Fibroblast of lung (primary cell): ENCODE data around the gene SMIM24. TPM values are rescaled to one million over a fixed set of nuclear protein-coding genes. Genes with fewer than 3 reads are reported as not detected.

ENCODE experiments used
- DNase-seq, 2 donors: peaks; one replicate each; pipeline versions ENCODE4 v3.0.0 to v3.0.0-alpha.2; 2010; ENCODE audit warnings: low read depth in 2 of 2
- H2AFZ ChIP-seq: 2 replicates; pipeline ENCODE4 v1.5.1; 2012; ENCODE audit warnings: low read length, control low read depth, inconsistent platforms
- H3K27ac ChIP-seq: 2 replicates; pipeline ENCODE4 v1.5.1; 2011; ENCODE audit warnings: low read length, control low read depth; ENCODE audit not compliant: insufficient read depth
- H3K27me3 ChIP-seq: 2 replicates; pipeline ENCODE4 v1.5.1; 2011; ENCODE audit warnings: mild to moderate bottlenecking, low read length; ENCODE audit not compliant: control insufficient read depth, insufficient read depth
- H3K36me3 ChIP-seq: 2 replicates; pipeline ENCODE4 v1.5.1; 2011; ENCODE audit warnings: low read length; ENCODE audit not compliant: control insufficient read depth, insufficient read depth
- H3K4me1 ChIP-seq: 2 replicates; pipeline ENCODE4 v1.5.1; 2011; ENCODE audit warnings: low read length; ENCODE audit not compliant: control insufficient read depth, insufficient read depth; ENCODE audit errors: extremely low read depth
- H3K4me2 ChIP-seq: 2 replicates; pipeline ENCODE4 v1.5.1; 2011; ENCODE audit warnings: low read length, control low read depth; ENCODE audit not compliant: insufficient read depth; ENCODE audit errors: extremely low read depth
- H3K4me3 ChIP-seq, 4 experiments: fragments of 200-600 bp in 1 of 4; sonication (generic) in 1 of 4; replicated peaks in 1 of 4; 2 replicates each; pipeline ENCODE4 v1.5.1; 2011 to 2016; ENCODE audit warnings: low read length in 4 of 4, low read depth in 3 of 4, mild to moderate bottlenecking in 3 of 4, control low read depth in 2 of 4, inconsistent platforms in 1 of 4, mixed read lengths in 1 of 4; ENCODE audit not compliant: insufficient read depth in 1 of 4; ENCODE audit errors: control extremely low read depth in 1 of 4
- H3K79me2 ChIP-seq: 2 replicates; pipeline ENCODE4 v1.5.1; 2012; ENCODE audit warnings: mild to moderate bottlenecking, low read length, inconsistent platforms; ENCODE audit not compliant: control insufficient read depth, insufficient read depth
- H3K9ac ChIP-seq: 2 replicates; pipeline ENCODE4 v1.5.1; 2011; ENCODE audit warnings: mild to moderate bottlenecking, low read length, control low read depth; ENCODE audit not compliant: insufficient read depth
- H3K9me3 ChIP-seq: 2 replicates; pipeline ENCODE4 v1.5.1; 2012; ENCODE audit warnings: low read depth, low read length; ENCODE audit not compliant: control insufficient read depth, insufficient read depth
- H4K20me1 ChIP-seq: 2 replicates; pipeline ENCODE4 v1.5.1; 2011; ENCODE audit warnings: low read length; ENCODE audit not compliant: control insufficient read depth, insufficient read depth; ENCODE audit errors: extremely low read depth
- CTCF ChIP-seq, 2 donors: IDR thresholded peaks in 1 of 2; conservative IDR thresholded peaks in 1 of 2; 1 replicate in 1 of 2; 2 replicates in 1 of 2; pipeline ENCODE4 v1.5.1; 2011 to 2012; ENCODE audit warnings: low read length in 2 of 2, control low read depth in 1 of 2, inconsistent platforms in 1 of 2, low read depth in 1 of 2, mild to moderate bottlenecking in 1 of 2
- EZH2 ChIP-seq: IDR thresholded peaks from 2 replicates; pipeline ENCODE4 v1.5.1; 2012; ENCODE audit warnings: low read length, control low read depth, mild to moderate bottlenecking; ENCODE audit errors: missing control alignments
- polyA plus RNA-seq, 2 donors: library from polyadenylated mRNA; depleted of rRNA in 1 of 2; stranded (reverse) in 1 of 2; unstranded in 1 of 2; fragments of >200 nt; gene quantifications; 2 replicates each; pipeline ENCODE4 v1.2.1, GENCODE V29; 2011 to 2012; ENCODE audit warnings: missing spikeins in 1 of 2
- total RNA-seq: library from RNA; depleted of rRNA; stranded (reverse); fragments of >200 nt; gene quantifications from 2 replicates; pipeline ENCODE4 v1.2.1, GENCODE V29; 2014

Gene SMIM24
- total and polyA plus RNA-seq, 2 donors (not counting 1 experiment from before 2014, with no cell fraction given), result not detected

GRCh38 chr19:3479834-3480215 lies 500 bp downstream of the SMIM24 start:
- H3K4me3 ChIP-seq, result no peak overlapping the region
- H3K4me2 ChIP-seq, result no peak overlapping the region
- no peak overlapping the region for H3K9ac ChIP-seq
- TF ChIP-seq EZH2, result no peak
- no peaks in the 10 kb centered on the region for H3K4me1 ChIP-seq
- peaks cover 12% of the 10 kb centered on the region for H3K27me3 ChIP-seq
- H4K20me1 ChIP-seq, result no peaks in the 10 kb centered on the region
- H3K9me3 ChIP-seq, result no peaks in the 10 kb centered on the region
- H3K79me2 ChIP-seq, result no peaks in the 10 kb centered on the region
- no peaks in the 10 kb centered on the region for H3K36me3 ChIP-seq
- DNase-seq, result no peak
- no peak overlapping the region for H2AFZ ChIP-seq
- no peak overlapping the region for H3K27ac ChIP-seq

- H3K27me3 ChIP-seq, result peaks cover 12% of the 10 kb centered on the region
- H3K9me3 ChIP-seq, result no peaks in the 10 kb centered on the region
- H3K4me2 ChIP-seq, result no peak overlapping the region
- H3K4me1 ChIP-seq, result no peaks in the 10 kb centered on the region
- TF ChIP-seq EZH2 (no peak), CTCF (conservative IDR thresholded peaks at IDR 0.05 in 1 of 2, IDR thresholded peaks at IDR 0.05 in 1 of 2; ENCODE audit: low read depth in 1 of 2, low read length in 2 of 2) (no peak)
- no peaks in the 10 kb centered on the region for H3K36me3 ChIP-seq
- H3K27ac ChIP-seq, result no peak overlapping the region
- no peaks in the 10 kb centered on the region for H3K79me2 ChIP-seq
- no peak for DNase-seq
- H4K20me1 ChIP-seq, result no peaks in the 10 kb centered on the region
- no peak overlapping the region for H3K4me3 ChIP-seq
- H3K9ac ChIP-seq, result no peak overlapping the region
- no peak overlapping the region for H2AFZ ChIP-seq
Measured at GRCh38 chr19:3479177-3479833, 1.0 kb downstream of the SMIM24 start.

- Histone ChIP-seq H2AFZ (no peak overlapping the region), H3K4me2 (no peak overlapping the region), H3K4me3 (no peak overlapping the region), H3K27ac (no peak overlapping the region), H3K4me1 (no peaks in the 10 kb centered on the region), H4K20me1 (no peaks in the 10 kb centered on the region), H3K9me3 (no peaks in the 10 kb centered on the region), H3K27me3 (peaks cover 12% of the 10 kb centered on the region), H3K79me2 (no peaks in the 10 kb centered on the region), H3K36me3 (no peaks in the 10 kb centered on the region), H3K9ac (no peak overlapping the region)
- no peak for DNase-seq
- TF ChIP-seq CTCF (conservative IDR thresholded peaks at IDR 0.05 in 1 of 2, IDR thresholded peaks at IDR 0.05 in 1 of 2; ENCODE audit: low read depth in 1 of 2, low read length in 2 of 2) (no peak), EZH2 (no peak)
Measured at GRCh38 chr19:3478409-3479176, 1.7 kb downstream of the SMIM24 start.
